Stimulated activated CD4-positive, alpha-beta T cell treated with anti-CD3 and anti-CD28 coated beads, Interleukin-2, amount 100 ng/mL, for 4 hours (primary cell): Measurements from ENCODE around the gene SRRM3.
A peak's percentile ranks its signal among the peaks of the same experiment; 100 is the strongest.
"Not testable (repeated sequence)": the region's sequence is repeated elsewhere in the genome, so short reads cannot be mapped to it uniquely, and the experiment has no call there.

Source experiments
- DNase-seq: peaks from one replicate; pipeline ENCODE4 v3.0.0-alpha.2; 2020; ENCODE audit warnings: low read depth

Gene SRRM3

GRCh38 chr7:76315364-76315763 is 113.7 kb downstream of the SRRM3 start:
- no peak for DNase-seq

- no peak for DNase-seq
Observed at GRCh38 chr7:76316984-76317781, 115.5 kb downstream of the SRRM3 start.

GRCh38 chr7:76317782-76318487 is 116.2 kb downstream of the SRRM3 start:
- DNase-seq = peak; percentile 89

- DNase-seq = peak; percentile 37
Observed at GRCh38 chr7:76318488-76319353, 117.0 kb downstream of the SRRM3 start.

GRCh38 chr7:76325092-76325491 is 123.4 kb downstream of the SRRM3 start:
- no peak for DNase-seq

GRCh38 chr7:76325811-76326210 is 124.1 kb downstream of the SRRM3 start:
- DNase-seq = no peak

GRCh38 chr7:76326646-76327233 is 125.0 kb downstream of the SRRM3 start:
- DNase-seq = no peak

GRCh38 chr7:76327610-76328009 is 125.9 kb downstream of the SRRM3 start:
- DNase-seq = no peak

GRCh38 chr7:76328389-76328788 is 126.7 kb downstream of the SRRM3 start:
- DNase-seq = no peak

- no peak for DNase-seq
Observed at GRCh38 chr7:76329479-76329878, 127.8 kb downstream of the SRRM3 start.

- no peak for DNase-seq
Observed at GRCh38 chr7:76330261-76330660, 128.6 kb downstream of the SRRM3 start.

GRCh38 chr7:76330673-76331072 is 129.0 kb downstream of the SRRM3 start:
- no peak for DNase-seq

GRCh38 chr7:76332078-76332477 is 130.4 kb downstream of the SRRM3 start:
- no peak for DNase-seq

GRCh38 chr7:76333511-76334101 is 131.9 kb downstream of the SRRM3 start:
- no peak for DNase-seq

- no peak for DNase-seq
Observed at GRCh38 chr7:76334320-76334967, 132.7 kb downstream of the SRRM3 start.

GRCh38 chr7:76335417-76335816 is 133.7 kb downstream of the SRRM3 start:
- not testable (repeated sequence) for DNase-seq

GRCh38 chr7:76336094-76336493 is 134.4 kb downstream of the SRRM3 start:
- no peak for DNase-seq
